ENCODE results near the gene COX14.

The COX14 gene

GRCh38 chr12:50082644-50083043 lies 29.4 kb upstream of the COX14 start:
- POLR2A ChIA-PET = interaction anchor here (0.9 to 1.4 kb wide), 2 partner anchors 29 to 85 kb away, joined by 3 to 4 read pairs; partner anchors contain the start of genes CERS5 and COX14

GRCh38 chr12:50083301-50083700 lies 28.7 kb upstream of the COX14 start:
- no peaks in the 10 kb centered on the region for H3K9me3 ChIP-seq (ENCODE audit: control insufficient read depth, insufficient read depth, low read depth, low read length)
- H3K4me1 ChIP-seq (ENCODE audit: control insufficient read depth, insufficient read depth, low read length) = no peaks in the 10 kb centered on the region
- ChIA-PET POLR2A (interaction anchor here (0.9 to 1.4 kb wide), 2 partner anchors 29 to 84 kb away, joined by 3 to 4 read pairs; partner anchors contain the start of genes CERS5 and COX14), CTCF (interaction anchor here (0.7 to 3.8 kb wide), 7 partner anchors 9 to 244 kb away, joined by 3 to 28 read pairs (median 3); no protein-coding TSS in a partner anchor)
- no peak overlapping the region for H3K27ac ChIP-seq (ENCODE audit: extremely low read depth, low read depth, low read length)
- H3K4me3 ChIP-seq (ENCODE audit: low read depth, low read length) = no peak overlapping the region
- H3K36me3 ChIP-seq (ENCODE audit: control insufficient read depth in 2 of 2, insufficient read depth in 1 of 2, low read length in 2 of 2) = peaks cover 14 to 26% of the 10 kb centered on the region in 2 experiments
- no peak for TF ChIP-seq KLF7 (tag by site-specific recombination; IDR thresholded peaks at IDR 0.05; ENCODE audit: borderline replicate concordance)
- no peak for TF ChIP-seq ZNF792 (tag by site-specific recombination; IDR thresholded peaks at IDR 0.05)
- TF ChIP-seq MYNN (tag by site-specific recombination; IDR thresholded peaks at IDR 0.05; ENCODE audit: borderline replicate concordance) = no peak
- no peak for TF ChIP-seq ZNF354C (tag by site-specific recombination; IDR thresholded peaks at IDR 0.05; ENCODE audit: borderline replicate concordance, low read depth)
- no peak for TF ChIP-seq ZNF704 (tag by site-specific recombination; IDR thresholded peaks at IDR 0.05)
- TF ChIP-seq ZNF529 (tag by site-specific recombination; IDR thresholded peaks at IDR 0.05; ENCODE audit: insufficient replicate concordance) = no peak
- no peak for TF ChIP-seq TCF7L2 (IDR thresholded peaks at IDR 0.05; ENCODE audit: borderline replicate concordance, low read depth, low read length)
- TF ChIP-seq PRDM4 (tag by site-specific recombination; IDR thresholded peaks at IDR 0.05) = no peak
- no peak for TF ChIP-seq KLF17 (tag by site-specific recombination; IDR thresholded peaks at IDR 0.05)
- TF ChIP-seq RBAK (tag by site-specific recombination; IDR thresholded peaks at IDR 0.05) = no peak
- no peak for TF ChIP-seq ZNF555 (tag by site-specific recombination; conservative IDR thresholded peaks at IDR 0.05)
- TF ChIP-seq ZNF596 (tag by site-specific recombination; IDR thresholded peaks at IDR 0.05) = no peak
- TF ChIP-seq ZNF391 (tag by site-specific recombination; IDR thresholded peaks at IDR 0.05; ENCODE audit: borderline replicate concordance, low read depth) = no peak

More at GRCh38 chr12:50082644-50083043, 29.4 kb upstream of the COX14 start:
- Histone ChIP-seq H3K27ac (ENCODE audit: extremely low read depth, low read depth, low read length) (no peak overlapping the region), H3K9me3 (ENCODE audit: control insufficient read depth, insufficient read depth, low read depth, low read length) (no peaks in the 10 kb centered on the region), H3K4me1 (ENCODE audit: control insufficient read depth, insufficient read depth, low read length) (no peaks in the 10 kb centered on the region), H3K4me3 (ENCODE audit: low read depth, low read length) (no peak overlapping the region), H3K36me3 (ENCODE audit: control insufficient read depth in 2 of 2, insufficient read depth in 1 of 2, low read length in 2 of 2) (peaks cover 8 to 20% of the 10 kb centered on the region in 2 experiments)
- TF ChIP-seq ZNF138 (tag by site-specific recombination; IDR thresholded peaks at IDR 0.05; ENCODE audit: borderline replicate concordance) = no peak
- TF ChIP-seq BCL11B (tag by site-specific recombination; IDR thresholded peaks at IDR 0.05; ENCODE audit: low read depth) = no peak
- TF ChIP-seq GLI2 (tag by site-specific recombination; IDR thresholded peaks at IDR 0.05; ENCODE audit: borderline replicate concordance, low read depth) = no peak
- no peak for TF ChIP-seq ZNF24 (tag by site-specific recombination; IDR thresholded peaks at IDR 0.05)
- no peak for TF ChIP-seq ZNF747 (tag by site-specific recombination; IDR thresholded peaks at IDR 0.05)
- no peak for TF ChIP-seq ZNF155 (tag by site-specific recombination; IDR thresholded peaks at IDR 0.05)
- TF ChIP-seq ZNF660 (tag by site-specific recombination; IDR thresholded peaks at IDR 0.05) = no peak
- TF ChIP-seq RBAK (tag by site-specific recombination; IDR thresholded peaks at IDR 0.05) = no peak
- no peak for TF ChIP-seq ZNF280D (tag by site-specific recombination; IDR thresholded peaks at IDR 0.05)
- no peak for TF ChIP-seq ZNF398 (tag by site-specific recombination; IDR thresholded peaks at IDR 0.05)
- no peak for TF ChIP-seq KLF8 (tag by site-specific recombination; IDR thresholded peaks at IDR 0.05)
- TF ChIP-seq GLI4 (tag by site-specific recombination; IDR thresholded peaks at IDR 0.05) = no peak
- CTCF ChIA-PET = interaction anchor here (0.6 to 3.8 kb wide), 7 partner anchors 8 to 243 kb away, joined by 3 to 28 read pairs (median 3); no protein-coding TSS in a partner anchor

Data from HEK293 (cell line).